NT2/D1 (cell line): ENCODE results near the gene ACBD4.

ENCODE experiments used
- YY1 ChIP-seq: IDR thresholded peaks from 2 replicates; pipeline ENCODE4 v1.6.1; 2011; ENCODE audit not compliant: insufficient read length, insufficient read depth
- ZNF274 ChIP-seq: IDR thresholded peaks from 2 replicates; pipeline ENCODE4 v1.6.1; 2011; ENCODE audit warnings: mild to moderate bottlenecking, low read depth, low read length

- no peak for TF ChIP-seq YY1
- no peak for TF ChIP-seq ZNF274
These were observed 21.2 kb upstream of the ACBD4 start for GRCh38 chr17:45114117-45114932.
